HepG2 (cell line): ENCODE data around the gene ZFPM1. TPM values are rescaled to one million over a fixed set of nuclear protein-coding genes. Genes with fewer than 3 reads are reported as not detected.
A peak's percentile ranks its signal among the peaks of the same experiment; 100 is the strongest.

ENCODE experiments used
- ATF4 ChIP-seq, 2 experiments: fragments of 450-650 bp in 1 of 2; sonication (generic) in 1 of 2; formaldehyde crosslinking; IDR thresholded peaks; 2 replicates each; pipeline versions ENCODE4 v1.5.0 to v1.8.0; 2020 to 2022; ENCODE audit warnings: mild to moderate bottlenecking in 1 of 2, missing genetic modification reagents in 1 of 2
- DNMT1 ChIP-seq: sonication (generic); formaldehyde crosslinking; IDR thresholded peaks from 2 replicates; pipeline ENCODE4 v1.5.1; 2020; ENCODE audit warnings: mild to moderate bottlenecking, missing genetic modification reagents
- EP300 ChIP-seq, 3 experiments: sonication (generic) in 1 of 3; formaldehyde crosslinking in 1 of 3; IDR thresholded peaks; 2 replicates each; pipeline versions ENCODE4 v1.5.1 to v1.6.1; 2011 to 2020; ENCODE audit warnings: low read depth in 2 of 3, low read length in 2 of 3, borderline replicate concordance in 1 of 3, improper control_type of control experiment in 1 of 3, mild to moderate bottlenecking in 1 of 3, missing genetic modification reagents in 1 of 3, moderate library complexity in 1 of 3
- GATAD2A ChIP-seq: IDR thresholded peaks from 2 replicates; pipeline ENCODE4 v1.6.1; 2016
- NFE2L1 ChIP-seq: sonication (generic); formaldehyde crosslinking; IDR thresholded peaks from 2 replicates; pipeline ENCODE4 v1.4.0; 2020; ENCODE audit warnings: missing genetic modification reagents, mild to moderate bottlenecking, borderline replicate concordance
- NR2F1 ChIP-seq, 2 experiments: fragments of 450-650 bp in 1 of 2; formaldehyde crosslinking in 1 of 2; IDR thresholded peaks; 2 replicates each; pipeline versions ENCODE4 v1.5.0 to v1.6.1; 2016 to 2020; ENCODE audit warnings: mild to moderate bottlenecking in 1 of 2, missing compliant biosample characterization in 1 of 2, missing genetic modification reagents in 1 of 2, moderate library complexity in 1 of 2
- SALL2 ChIP-seq: sonication (generic); formaldehyde crosslinking; IDR thresholded peaks from 2 replicates; pipeline ENCODE4 v1.8.1; 2023; ENCODE audit warnings: mild to moderate bottlenecking, missing genetic modification reagents, inconsistent platforms
- STAT5B ChIP-seq: sonication (generic); formaldehyde crosslinking; IDR thresholded peaks from 2 replicates; pipeline ENCODE4 v1.4.0; 2020; ENCODE audit warnings: missing genetic modification reagents
- THAP11 ChIP-seq: IDR thresholded peaks from 2 replicates; pipeline ENCODE4 v1.6.1; 2016; ENCODE audit warnings: missing biosample characterization, missing genetic modification reagents
- TOE1 ChIP-seq: sonication (generic); formaldehyde crosslinking; IDR thresholded peaks from 2 replicates; pipeline ENCODE4 v1.4.0; 2020; ENCODE audit warnings: mild to moderate bottlenecking, missing genetic modification reagents
- U2AF1 ChIP-seq: fragments of 200-400 bp; formaldehyde crosslinking; optimal IDR thresholded peaks from 2 replicates; pipeline ENCODE3; 2017; ENCODE audit warnings: mild to moderate bottlenecking, low read depth, low read length
- ZFYVE20 ChIP-seq: sonication (generic); formaldehyde crosslinking; IDR thresholded peaks from 2 replicates; pipeline ENCODE4 v1.8.0; 2023; ENCODE audit warnings: low read depth, mild to moderate bottlenecking, moderate library complexity, missing genetic modification reagents, borderline replicate concordance
- ZNF3 ChIP-seq: IDR thresholded peaks from 2 replicates; pipeline ENCODE4 v1.7.0; 2017; ENCODE audit warnings: inconsistent platforms
- ZNF350 ChIP-seq: sonication (generic); formaldehyde crosslinking; IDR thresholded peaks from 2 replicates; pipeline ENCODE4 v1.4.0; 2020; ENCODE audit warnings: mild to moderate bottlenecking, low read depth, missing genetic modification reagents, borderline replicate concordance
- ZNF468 ChIP-seq: sonication (generic); formaldehyde crosslinking; IDR thresholded peaks from 2 replicates; pipeline ENCODE4 v1.8.0; 2022; ENCODE audit warnings: mild to moderate bottlenecking, moderate library complexity, missing genetic modification reagents
- ZNF530 ChIP-seq: sonication (generic); formaldehyde crosslinking; IDR thresholded peaks from 2 replicates; pipeline ENCODE4 v1.5.0; 2020; ENCODE audit warnings: low read depth, mild to moderate bottlenecking, missing genetic modification reagents
- ZNF546 ChIP-seq: sonication (generic); formaldehyde crosslinking; conservative IDR thresholded peaks from 2 replicates; pipeline ENCODE4 v1.8.1; 2023; ENCODE audit warnings: mild to moderate bottlenecking, missing genetic modification reagents
- polyA plus RNA-seq, 8 experiments: library from polyadenylated mRNA; depleted of rRNA in 3 of 8; stranded (reverse) in 7 of 8; unstranded in 1 of 8; fragments of >200 nt; fragmentation: Illumina TruSeq in 4 of 8; extraction: Trizol in 4 of 8; gene quantifications; 2 replicates each; pipeline versions ENCODE4 v1.2.1 to v1.2.3, GENCODE V29; 2011 to 2016; ENCODE audit warnings: low read depth in 4 of 8, missing spikeins in 1 of 8, mixed read lengths in 1 of 8; ENCODE audit not compliant: insufficient read depth in 1 of 8
- total RNA-seq, 5 experiments: library from RNA; depleted of rRNA; stranded (reverse); fragments of >200 nt; fragmentation: Illumina TruSeq; extraction: Trizol; gene quantifications; 2 replicates each; pipeline ENCODE4 v1.2.3, GENCODE V29; 2016; ENCODE audit warnings: low read depth in 1 of 5
- TF ChIP-seq, protein P1 (sequence below): sonication (generic); formaldehyde crosslinking; IDR thresholded peaks from 2 replicates; pipeline ENCODE4 v1.4.0; 2020; ENCODE audit warnings: missing genetic modification reagents, borderline replicate concordance
- TF ChIP-seq, protein P2 (sequence below): IDR thresholded peaks from 2 replicates; pipeline ENCODE4 v1.6.1; 2016; ENCODE audit warnings: missing compliant biosample characterization, missing genetic modification reagents, borderline replicate concordance
- TF ChIP-seq, protein P3 (sequence below): sonication (generic); formaldehyde crosslinking; conservative IDR thresholded peaks from 2 replicates; pipeline ENCODE4 v1.8.0; 2022; ENCODE audit warnings: low read depth, missing genetic modification reagents

Gene ZFPM1
- total and polyA plus RNA-seq, 2 of the 13 experiments (the other 11 are each of a cell fraction or from before 2014, with no cell fraction given) = 1.3 to 3.8 TPM

DNA sequence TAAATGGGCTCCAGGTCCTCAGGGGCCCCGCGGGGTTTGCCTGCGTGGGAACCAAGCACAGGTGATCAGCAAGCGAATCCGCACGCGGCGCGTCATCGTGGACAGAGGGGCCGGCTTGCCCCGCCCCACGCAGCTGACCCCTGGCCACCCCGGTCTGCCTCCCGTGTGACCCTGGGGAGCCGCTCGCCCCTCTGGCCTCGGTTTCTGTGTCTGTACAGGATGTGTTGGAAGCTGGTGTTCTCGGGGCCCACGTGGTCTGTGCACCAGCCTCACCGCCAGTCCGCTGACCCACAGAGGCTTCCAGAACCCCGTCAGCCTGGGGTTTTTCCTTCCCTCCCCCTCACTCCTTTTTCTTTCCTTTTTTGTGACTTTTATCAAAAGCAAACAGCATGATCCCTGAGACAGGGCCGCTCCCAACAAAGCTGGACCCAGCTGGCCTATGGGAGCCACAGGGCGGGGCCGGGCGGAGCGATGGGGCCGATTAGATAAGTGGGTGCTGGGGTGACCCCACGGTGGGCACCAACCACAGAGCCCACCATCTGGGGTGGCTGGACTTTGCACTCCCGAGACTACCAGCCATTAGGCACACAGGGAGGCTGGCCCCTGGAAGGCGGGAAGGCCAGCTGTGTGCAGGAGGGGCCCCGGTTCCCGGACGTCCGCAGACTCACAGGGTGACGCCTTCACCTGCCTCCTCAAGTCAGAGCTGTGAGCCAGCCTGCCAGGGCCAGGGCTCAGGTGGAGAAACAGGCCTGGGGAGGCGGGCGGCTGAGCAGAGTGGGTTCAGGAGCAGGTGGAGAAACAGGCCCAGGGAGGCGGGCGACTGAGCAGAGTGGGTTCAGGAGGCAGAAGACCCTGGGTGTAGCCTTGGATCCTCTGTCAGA lies 56.0 kb downstream of the ZFPM1 start (continued):
- TF ChIP-seq, protein P1, sequence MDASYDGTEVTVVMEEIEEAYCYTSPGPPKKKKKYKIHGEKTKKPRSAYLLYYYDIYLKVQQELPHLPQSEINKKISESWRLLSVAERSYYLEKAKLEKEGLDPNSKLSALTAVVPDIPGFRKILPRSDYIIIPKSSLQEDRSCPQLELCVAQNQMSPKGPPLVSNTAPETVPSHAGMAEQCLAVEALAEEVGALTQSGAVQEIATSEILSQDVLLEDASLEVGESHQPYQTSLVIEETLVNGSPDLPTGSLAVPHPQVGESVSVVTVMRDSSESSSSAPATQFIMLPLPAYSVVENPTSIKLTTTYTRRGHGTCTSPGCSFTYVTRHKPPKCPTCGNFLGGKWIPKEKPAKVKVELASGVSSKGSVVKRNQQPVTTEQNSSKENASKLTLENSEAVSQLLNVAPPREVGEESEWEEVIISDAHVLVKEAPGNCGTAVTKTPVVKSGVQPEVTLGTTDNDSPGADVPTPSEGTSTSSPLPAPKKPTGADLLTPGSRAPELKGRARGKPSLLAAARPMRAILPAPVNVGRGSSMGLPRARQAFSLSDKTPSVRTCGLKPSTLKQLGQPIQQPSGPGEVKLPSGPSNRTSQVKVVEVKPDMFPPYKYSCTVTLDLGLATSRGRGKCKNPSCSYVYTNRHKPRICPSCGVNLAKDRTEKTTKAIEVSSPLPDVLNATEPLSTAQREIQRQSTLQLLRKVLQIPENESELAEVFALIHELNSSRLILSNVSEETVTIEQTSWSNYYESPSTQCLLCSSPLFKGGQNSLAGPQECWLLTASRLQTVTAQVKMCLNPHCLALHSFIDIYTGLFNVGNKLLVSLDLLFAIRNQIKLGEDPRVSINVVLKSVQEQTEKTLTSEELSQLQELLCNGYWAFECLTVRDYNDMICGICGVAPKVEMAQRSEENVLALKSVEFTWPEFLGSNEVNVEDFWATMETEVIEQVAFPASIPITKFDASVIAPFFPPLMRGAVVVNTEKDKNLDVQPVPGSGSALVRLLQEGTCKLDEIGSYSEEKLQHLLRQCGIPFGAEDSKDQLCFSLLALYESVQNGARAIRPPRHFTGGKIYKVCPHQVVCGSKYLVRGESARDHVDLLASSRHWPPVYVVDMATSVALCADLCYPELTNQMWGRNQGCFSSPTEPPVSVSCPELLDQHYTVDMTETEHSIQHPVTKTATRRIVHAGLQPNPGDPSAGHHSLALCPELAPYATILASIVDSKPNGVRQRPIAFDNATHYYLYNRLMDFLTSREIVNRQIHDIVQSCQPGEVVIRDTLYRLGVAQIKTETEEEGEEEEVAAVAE (CRISPR knock-in tag) = no peak; the same call in 1 of the 2 replicates
- TF ChIP-seq ZNF546 (CRISPR knock-in tag) (peak; percentile 96), ZNF350 (CRISPR knock-in tag) (peak; percentile 67), ATF4 (CRISPR knock-in tag; IDR thresholded peaks at IDR 0.05) (no peak), GATAD2A (CRISPR knock-in tag) (peak; percentile 93), NR2F1 (CRISPR knock-in tag; IDR thresholded peaks at IDR 0.05) (peak in 1 of 2 experiments; percentile 12; a peak in 1 of 4 replicates), U2AF1 (no peak), DNMT1 (no peak), TOE1 (CRISPR knock-in tag) (peak; percentile 26; the same call in 1 of the 2 replicates), EP300 (IDR thresholded peaks at IDR 0.05; ENCODE audit: low read depth in 2 of 2, low read length in 2 of 2) (peak in 1 of 2 experiments; percentile 54; a peak in 2 of 4 replicates), EP300 (CRISPR knock-in tag; IDR thresholded peaks at IDR 0.05; ENCODE audit: borderline replicate concordance) (no peak), THAP11 (CRISPR knock-in tag) (peak; percentile 23; the same call in 1 of the 2 replicates), NFE2L1 (CRISPR knock-in tag) (no peak), ZNF530 (CRISPR knock-in tag) (no peak), ZFYVE20 (CRISPR knock-in tag) (no peak), ZNF468 (CRISPR knock-in tag) (no peak), STAT5B (0 out of 2 replicates have a peak, but pooled peaks have one; percentile 43), ZNF3 (CRISPR knock-in tag) (no peak), SALL2 (no peak)
- TF ChIP-seq, protein P2, sequence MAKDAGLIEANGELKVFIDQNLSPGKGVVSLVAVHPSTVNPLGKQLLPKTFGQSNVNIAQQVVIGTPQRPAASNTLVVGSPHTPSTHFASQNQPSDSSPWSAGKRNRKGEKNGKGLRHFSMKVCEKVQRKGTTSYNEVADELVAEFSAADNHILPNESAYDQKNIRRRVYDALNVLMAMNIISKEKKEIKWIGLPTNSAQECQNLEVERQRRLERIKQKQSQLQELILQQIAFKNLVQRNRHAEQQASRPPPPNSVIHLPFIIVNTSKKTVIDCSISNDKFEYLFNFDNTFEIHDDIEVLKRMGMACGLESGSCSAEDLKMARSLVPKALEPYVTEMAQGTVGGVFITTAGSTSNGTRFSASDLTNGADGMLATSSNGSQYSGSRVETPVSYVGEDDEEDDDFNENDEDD (CRISPR knock-in tag) = peak; percentile 77
- TF ChIP-seq, protein P3, sequence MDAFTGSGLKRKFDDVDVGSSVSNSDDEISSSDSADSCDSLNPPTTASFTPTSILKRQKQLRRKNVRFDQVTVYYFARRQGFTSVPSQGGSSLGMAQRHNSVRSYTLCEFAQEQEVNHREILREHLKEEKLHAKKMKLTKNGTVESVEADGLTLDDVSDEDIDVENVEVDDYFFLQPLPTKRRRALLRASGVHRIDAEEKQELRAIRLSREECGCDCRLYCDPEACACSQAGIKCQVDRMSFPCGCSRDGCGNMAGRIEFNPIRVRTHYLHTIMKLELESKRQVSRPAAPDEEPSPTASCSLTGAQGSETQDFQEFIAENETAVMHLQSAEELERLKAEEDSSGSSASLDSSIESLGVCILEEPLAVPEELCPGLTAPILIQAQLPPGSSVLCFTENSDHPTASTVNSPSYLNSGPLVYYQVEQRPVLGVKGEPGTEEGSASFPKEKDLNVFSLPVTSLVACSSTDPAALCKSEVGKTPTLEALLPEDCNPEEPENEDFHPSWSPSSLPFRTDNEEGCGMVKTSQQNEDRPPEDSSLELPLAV (CRISPR knock-in tag) = no peak
